HG02938 (cell line): ENCODE measurements around the gene GOLGA1.
"Not testable (repeated sequence)": the region's sequence is repeated elsewhere in the genome, so short reads cannot be mapped to it uniquely, and the experiment has no call there.

Experiments
- ATAC-seq: cut with Tn5 transposase; IDR thresholded peaks from one replicate; pipeline ENCODE4 v1.9.1; 2021; ENCODE audit warnings: mild to moderate bottlenecking, moderate library complexity; ENCODE audit not compliant: unreplicated experiment

The GOLGA1 gene

DNA sequence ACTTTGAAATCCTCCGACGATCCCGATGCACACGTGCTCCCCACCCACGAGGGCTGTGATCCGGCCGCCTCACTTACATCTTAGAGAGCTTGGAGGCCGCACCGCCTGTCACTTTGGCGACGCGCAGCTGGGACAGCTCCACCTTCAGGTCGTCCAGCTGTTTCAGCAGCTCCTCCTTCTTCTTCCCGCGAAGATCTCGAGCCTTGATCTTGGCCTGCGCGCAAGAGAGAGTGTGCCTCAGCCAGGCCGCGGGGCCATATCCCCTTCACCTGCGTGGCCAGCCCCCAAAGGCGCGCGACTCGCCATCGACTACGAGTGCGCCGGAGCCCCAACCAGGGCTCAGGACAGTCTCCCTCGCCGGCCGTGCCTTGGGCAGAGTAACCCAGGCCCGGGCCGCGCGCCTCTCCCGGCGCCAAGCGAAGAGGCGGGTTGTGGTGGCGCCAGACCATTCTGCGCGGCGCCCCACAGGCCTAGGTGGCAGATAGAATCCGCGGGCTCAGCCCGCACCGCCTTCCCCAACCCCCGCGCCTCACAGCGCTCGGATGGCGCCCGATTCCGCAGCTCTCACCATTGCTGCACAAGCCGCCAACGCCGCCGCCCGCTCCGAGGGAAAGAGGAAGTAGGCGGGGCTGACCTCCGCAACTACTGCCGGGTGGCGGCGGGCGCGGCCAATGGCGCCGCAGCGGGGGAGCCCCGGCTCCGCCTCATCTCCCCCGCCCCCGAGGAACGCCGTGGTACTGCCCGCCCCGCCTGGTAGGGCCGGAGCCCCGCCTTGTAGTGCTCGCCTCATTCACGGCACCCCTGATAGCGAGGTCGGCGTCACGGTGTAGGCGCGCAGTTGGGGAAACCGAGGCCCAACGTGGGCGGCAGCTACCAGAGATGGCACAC is 79.3 kb downstream of the GOLGA1 start, which contains the start of the genes ARPC5L and RPL35:
Gene ARPC5L (plus strand): TSS at position 789 of the 888 bp plus-strand sequence. CDS start 7,161 bp downstream, outside the sequence.
Gene RPL35 (minus strand): TSS at position 616 of the 888 bp plus-strand sequence. CDS start 45 bp downstream, at position 571.
- ATAC-seq: peak; percentile 82

GRCh38 chr9:124860582-124861341 is 80.1 kb downstream of the GOLGA1 start:
- no peak for ATAC-seq

DNA sequence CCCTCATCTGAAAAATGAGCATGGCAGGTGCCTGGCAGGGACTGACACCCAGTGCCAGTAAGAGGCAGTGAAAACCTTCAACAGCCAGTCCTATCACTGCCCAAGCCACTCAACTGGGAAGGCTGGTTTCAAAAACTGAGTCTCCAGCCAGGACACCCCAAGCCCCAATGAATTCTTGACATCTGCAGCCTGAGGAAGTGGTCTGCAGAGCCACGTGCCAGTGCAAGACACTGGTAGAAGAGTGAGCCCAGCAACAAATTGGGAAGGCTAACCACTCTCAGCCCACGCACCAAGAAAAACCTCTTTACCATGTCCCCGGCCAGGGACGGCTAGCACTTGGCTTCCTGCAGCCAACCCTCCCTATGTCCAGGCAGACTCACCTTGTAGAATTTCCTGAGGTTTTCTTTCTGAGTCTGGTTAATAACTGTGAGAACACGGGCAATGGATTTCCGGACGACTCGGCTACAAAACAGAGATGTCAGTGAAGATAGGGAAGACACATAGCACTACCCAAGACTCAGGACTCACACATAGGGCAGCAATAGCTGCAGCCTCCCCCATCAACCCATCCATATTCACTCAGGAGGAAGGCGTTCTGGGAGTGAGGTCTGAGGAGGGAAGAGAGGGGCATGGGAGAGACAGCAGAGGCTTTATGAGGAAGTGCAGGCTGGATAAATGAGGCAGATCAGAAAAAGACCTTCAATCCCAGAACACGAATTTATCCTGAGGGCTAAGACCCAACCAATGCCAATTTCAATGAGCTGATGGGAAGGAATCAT is 80.9 kb downstream of the GOLGA1 start:
- no peak for ATAC-seq

- no peak for ATAC-seq
Measured at GRCh38 chr9:124858330-124859046, 82.4 kb downstream of the GOLGA1 start.

- ATAC-seq: no peak
Measured at GRCh38 chr9:124857533-124858162, 83.2 kb downstream of the GOLGA1 start.

DNA sequence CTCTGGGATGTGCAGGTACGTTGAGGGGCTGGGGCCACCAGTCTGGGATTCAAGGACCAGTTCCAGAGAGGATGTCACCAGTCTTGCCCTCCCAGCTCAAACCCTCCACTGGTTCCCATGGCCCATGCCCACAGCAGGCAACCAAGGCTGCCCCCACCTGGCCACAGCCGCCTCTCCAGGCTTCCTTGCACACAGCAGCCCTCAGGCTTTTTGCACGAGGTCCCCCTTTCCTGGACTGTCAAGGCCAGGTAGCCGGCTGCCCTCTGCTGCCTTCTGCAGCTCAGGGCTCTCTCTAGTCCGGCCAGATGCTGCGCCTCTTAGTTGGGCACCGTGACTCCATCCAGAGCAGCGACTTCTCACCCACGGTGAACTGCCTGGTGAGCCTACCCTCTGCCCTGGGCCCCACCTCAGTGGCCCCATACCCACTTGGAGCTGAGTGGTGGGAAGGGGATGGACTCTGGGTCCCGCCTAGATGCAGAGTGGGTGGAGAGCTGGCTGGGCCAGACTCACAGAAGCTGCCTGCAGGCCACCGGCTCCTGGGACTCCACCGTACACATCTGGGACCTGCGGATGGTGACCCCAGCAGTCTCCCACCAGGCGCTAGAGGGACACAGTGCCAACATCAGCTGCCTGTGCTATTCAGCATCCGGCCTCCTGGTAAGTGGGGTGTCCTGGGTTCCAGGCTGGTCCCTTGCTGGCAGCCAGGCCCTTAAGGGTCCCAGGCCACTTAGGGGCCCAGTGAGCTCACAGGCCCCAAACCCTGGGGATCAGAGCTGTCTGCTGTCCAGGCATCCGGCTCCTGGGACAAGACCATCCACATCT is 84.7 kb downstream of the GOLGA1 start:
- no peak for ATAC-seq

DNA sequence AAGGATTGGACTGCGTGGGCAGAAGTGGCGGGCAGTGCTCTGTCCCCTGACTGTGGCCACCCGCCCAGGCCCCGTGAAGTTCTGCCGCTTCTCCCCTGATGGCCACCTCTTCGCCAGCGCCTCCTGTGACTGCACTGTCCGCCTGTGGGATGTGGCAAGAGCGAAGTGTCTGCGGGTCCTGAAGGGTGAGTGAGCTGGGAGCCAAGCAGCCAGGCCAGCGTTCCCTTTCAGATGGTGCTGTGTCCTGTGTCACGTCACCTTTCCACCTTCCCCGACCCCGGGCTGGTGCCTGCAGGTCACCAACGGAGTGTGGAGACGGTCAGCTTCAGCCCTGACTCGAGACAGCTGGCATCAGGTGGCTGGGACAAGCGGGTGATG is 85.3 kb downstream of the GOLGA1 start:
- ATAC-seq: no peak

DNA sequence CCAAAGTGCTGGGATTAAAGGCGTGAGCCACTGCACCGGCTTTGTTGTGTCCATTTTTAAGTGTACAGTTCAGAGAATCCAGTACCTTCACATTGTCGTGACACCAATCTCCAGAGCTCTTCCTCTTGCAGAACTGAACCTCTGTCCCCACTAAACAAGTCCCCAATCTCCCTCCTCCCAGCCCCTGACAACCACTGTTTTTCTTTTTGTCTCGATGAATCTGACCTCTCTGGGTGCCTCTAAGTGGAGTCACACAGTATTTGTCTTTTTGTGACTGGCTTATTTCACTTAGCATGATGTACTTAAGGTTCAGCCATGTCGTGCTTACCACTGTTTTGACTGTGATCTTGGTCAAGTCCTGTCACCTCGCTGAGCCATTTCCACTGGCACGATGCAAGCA is 86.1 kb downstream of the GOLGA1 start:
- ATAC-seq: no peak

DNA sequence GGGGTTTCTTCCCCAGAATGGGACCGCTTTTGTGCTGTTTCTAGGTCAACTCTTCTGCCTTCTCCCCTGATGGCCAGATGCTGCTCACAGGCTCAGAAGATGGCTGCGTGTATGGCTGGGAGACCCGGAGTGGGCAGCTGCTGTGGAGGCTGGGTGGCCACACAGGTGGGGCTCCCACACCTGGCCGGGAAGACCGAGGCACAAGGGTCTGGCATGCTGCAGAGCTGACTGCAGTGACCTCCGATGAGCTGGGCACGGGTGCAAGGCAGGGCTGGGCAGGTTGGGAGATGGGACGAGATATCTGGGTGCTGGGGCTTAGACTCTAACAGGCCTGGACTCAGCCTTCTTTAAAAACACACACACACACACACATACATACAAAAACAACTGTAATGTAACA is 86.7 kb downstream of the GOLGA1 start:
- ATAC-seq: no peak

DNA sequence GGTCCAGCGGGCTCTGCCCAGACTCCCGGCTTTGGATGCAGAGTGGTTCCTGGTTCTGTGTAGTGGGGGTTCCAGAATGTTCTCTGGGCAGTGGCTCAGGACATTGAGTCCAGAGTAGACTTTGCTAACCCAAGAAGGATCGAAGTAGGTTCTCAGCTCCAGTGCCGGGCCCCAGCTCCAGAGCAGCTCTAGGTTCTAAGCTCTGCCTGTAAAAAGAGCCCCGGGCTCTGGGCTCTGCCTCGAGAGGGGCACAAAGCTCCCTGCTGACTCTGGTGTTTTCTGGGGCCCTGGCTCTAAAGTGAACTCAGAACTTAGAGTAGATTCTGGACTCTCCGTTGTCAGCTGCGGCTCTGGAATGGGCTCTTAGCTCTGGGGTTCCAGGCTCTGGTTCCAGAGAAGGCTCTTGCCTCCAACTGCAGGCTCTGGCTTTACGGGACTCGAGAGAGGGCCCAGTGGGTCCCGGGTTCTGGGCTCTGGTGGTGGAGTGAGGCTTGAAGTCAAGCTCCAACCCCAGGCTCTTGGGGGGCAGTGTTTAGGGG is 87.2 kb downstream of the GOLGA1 start:
- ATAC-seq: no peak

GRCh38 chr9:124852829-124853531 is 87.9 kb downstream of the GOLGA1 start, which contains the start of gene WDR38:
Gene WDR38 (plus strand): TSS chr9:124853460. CDS start chr9:124853532, 72 bp downstream.
- ATAC-seq: peak; percentile 66

DNA sequence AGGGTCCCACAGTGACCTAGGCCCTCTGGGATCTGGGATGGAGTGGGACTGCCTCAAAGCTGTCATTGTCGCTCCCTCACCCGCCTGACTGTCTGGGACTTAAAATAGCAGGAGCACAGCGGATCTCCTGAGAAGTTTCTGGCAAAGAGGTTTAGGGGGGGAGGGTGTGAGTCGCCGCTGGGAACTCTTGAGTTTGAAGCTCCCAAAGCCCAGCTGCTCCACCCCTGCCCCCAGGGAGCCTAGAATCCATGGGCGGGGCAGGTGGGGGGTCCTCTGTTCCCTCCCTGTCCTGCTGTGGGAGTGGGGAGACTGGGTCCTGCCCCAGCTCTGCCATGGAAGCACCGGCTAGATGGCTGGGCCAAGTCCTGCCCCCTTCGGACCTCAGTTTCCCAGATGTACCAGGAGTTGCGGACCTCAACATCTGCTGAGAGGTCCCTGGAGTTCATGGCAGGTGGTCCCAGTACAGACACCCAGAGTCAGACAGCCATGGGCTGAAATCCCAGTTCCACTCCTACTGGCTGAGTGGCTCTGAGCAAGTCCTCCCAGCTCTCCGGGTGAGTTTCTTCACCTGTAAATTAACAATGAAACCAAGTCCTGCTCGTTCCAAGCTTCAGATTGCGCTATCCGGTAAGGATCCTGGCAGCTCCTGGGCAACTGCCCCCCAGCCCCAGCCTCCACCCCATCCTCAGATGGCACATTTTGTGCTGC is 88.6 kb downstream of the GOLGA1 start:
- no peak for ATAC-seq

DNA sequence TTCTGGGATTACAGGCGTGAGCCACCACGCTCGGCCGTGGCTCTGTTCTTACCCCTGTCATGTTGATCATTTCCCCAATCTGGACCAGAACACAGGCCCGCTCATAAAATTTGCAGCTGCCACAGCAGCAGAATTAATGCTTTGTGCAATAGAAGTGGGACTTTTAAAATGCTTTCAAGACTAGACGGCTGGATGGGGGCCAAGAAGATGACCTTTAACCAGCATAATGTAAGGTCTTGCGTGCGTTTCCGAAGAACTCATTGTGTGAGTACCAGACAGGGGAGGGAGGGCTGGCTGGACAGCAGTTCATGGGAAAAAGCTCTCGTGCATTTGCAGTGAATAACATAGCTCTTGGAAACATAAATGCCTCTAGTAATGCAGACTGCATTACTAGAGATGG is 91.1 kb downstream of the GOLGA1 start:
- ATAC-seq: no peak

GRCh38 chr9:124846969-124847368 is 93.9 kb downstream of the GOLGA1 start:
- ATAC-seq: no peak

GRCh38 chr9:124846467-124846866 is 94.4 kb downstream of the GOLGA1 start:
- ATAC-seq: not testable (repeated sequence)

- no peak for ATAC-seq
Measured at GRCh38 chr9:124844291-124844690, 96.6 kb downstream of the GOLGA1 start.

GRCh38 chr9:124843456-124844034 is 97.3 kb downstream of the GOLGA1 start:
- no peak for ATAC-seq
